ENCODE data around the gene DNASE1L3. TPM values are rescaled to one million over a fixed set of nuclear protein-coding genes. Genes with fewer than 3 reads are reported as not detected.

Gene DNASE1L3
- total and polyA plus RNA-seq, 2 of the 13 experiments (the other 11 are each of a cell fraction or from before 2014, with no cell fraction given), result 0.86 to 1.7 TPM

- peak; percentile 85 to 92 for TF ChIP-seq EP300 (IDR thresholded peaks at IDR 0.05; ENCODE audit: low read depth in 2 of 2, low read length in 2 of 2)
- peak; percentile 88 for TF ChIP-seq EP300 (CRISPR knock-in tag; IDR thresholded peaks at IDR 0.05; ENCODE audit: borderline replicate concordance)
- TF ChIP-seq ZBTB20 (CRISPR knock-in tag; IDR thresholded peaks at IDR 0.05; ENCODE audit: borderline replicate concordance, low read depth), result peak; percentile 85; the same call in 1 of the 2 replicates
- peak; percentile 68 for TF ChIP-seq ARNTL (CRISPR knock-in tag; IDR thresholded peaks at IDR 0.05)
- TF ChIP-seq ZMYM2 (CRISPR knock-in tag; IDR thresholded peaks at IDR 0.05), result peak; percentile 72
- no peak for TF ChIP-seq KLF15 (CRISPR knock-in tag; IDR thresholded peaks at IDR 0.05; ENCODE audit: borderline replicate concordance)
- TF ChIP-seq ZNF160 (CRISPR knock-in tag; IDR thresholded peaks at IDR 0.05), result peak; percentile 40; the same call in 1 of the 2 replicates
- TF ChIP-seq, protein P1, sequence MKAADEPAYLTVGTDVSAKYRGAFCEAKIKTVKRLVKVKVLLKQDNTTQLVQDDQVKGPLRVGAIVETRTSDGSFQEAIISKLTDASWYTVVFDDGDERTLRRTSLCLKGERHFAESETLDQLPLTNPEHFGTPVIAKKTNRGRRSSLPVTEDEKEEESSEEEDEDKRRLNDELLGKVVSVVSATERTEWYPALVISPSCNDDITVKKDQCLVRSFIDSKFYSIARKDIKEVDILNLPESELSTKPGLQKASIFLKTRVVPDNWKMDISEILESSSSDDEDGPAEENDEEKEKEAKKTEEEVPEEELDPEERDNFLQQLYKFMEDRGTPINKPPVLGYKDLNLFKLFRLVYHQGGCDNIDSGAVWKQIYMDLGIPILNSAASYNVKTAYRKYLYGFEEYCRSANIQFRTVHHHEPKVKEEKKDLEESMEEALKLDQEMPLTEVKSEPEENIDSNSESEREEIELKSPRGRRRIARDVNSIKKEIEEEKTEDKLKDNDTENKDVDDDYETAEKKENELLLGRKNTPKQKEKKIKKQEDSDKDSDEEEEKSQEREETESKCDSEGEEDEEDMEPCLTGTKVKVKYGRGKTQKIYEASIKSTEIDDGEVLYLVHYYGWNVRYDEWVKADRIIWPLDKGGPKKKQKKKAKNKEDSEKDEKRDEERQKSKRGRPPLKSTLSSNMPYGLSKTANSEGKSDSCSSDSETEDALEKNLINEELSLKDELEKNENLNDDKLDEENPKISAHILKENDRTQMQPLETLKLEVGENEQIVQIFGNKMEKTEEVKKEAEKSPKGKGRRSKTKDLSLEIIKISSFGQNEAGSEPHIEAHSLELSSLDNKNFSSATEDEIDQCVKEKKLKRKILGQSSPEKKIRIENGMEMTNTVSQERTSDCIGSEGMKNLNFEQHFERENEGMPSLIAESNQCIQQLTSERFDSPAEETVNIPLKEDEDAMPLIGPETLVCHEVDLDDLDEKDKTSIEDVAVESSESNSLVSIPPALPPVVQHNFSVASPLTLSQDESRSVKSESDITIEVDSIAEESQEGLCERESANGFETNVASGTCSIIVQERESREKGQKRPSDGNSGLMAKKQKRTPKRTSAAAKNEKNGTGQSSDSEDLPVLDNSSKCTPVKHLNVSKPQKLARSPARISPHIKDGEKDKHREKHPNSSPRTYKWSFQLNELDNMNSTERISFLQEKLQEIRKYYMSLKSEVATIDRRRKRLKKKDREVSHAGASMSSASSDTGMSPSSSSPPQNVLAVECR (CRISPR knock-in tag; IDR thresholded peaks at IDR 0.05; ENCODE audit: borderline replicate concordance), result peak; percentile 69; the same call in 1 of the 2 replicates
- no peak for TF ChIP-seq DDIT3 (CRISPR knock-in tag; IDR thresholded peaks at IDR 0.05)
- peak; percentile 45 for TF ChIP-seq TFDP2 (CRISPR knock-in tag; IDR thresholded peaks at IDR 0.05)
- peak; percentile 86 for TF ChIP-seq PPARG (CRISPR knock-in tag; conservative IDR thresholded peaks at IDR 0.05)
- no peak for TF ChIP-seq SMARCC2 (IDR thresholded peaks at IDR 0.05)
- no peak for TF ChIP-seq ZNF296 (CRISPR knock-in tag; conservative IDR thresholded peaks at IDR 0.05)
- no peak for TF ChIP-seq KDM5A (IDR thresholded peaks at IDR 0.05; ENCODE audit: borderline replicate concordance, low read length)
- peak; percentile 29; the same call in 1 of the 2 replicates for TF ChIP-seq ZNF770 (CRISPR knock-in tag; IDR thresholded peaks at IDR 0.05)
- TF ChIP-seq ZNF234 (CRISPR knock-in tag; conservative IDR thresholded peaks at IDR 0.05), result no peak
- no peak for TF ChIP-seq ZNF546 (CRISPR knock-in tag; conservative IDR thresholded peaks at IDR 0.05)
- TF ChIP-seq ZNF275 (CRISPR knock-in tag; IDR thresholded peaks at IDR 0.05; ENCODE audit: borderline replicate concordance), result 0 out of 2 replicates have a peak, but pooled peaks have one; percentile 36
- peak; percentile 71 for TF ChIP-seq IRF2 (CRISPR knock-in tag; IDR thresholded peaks at IDR 0.05)
These were observed 35.2 kb downstream of the DNASE1L3 start (continued) for GRCh38 chr3:58175437-58176184.
